K562 (cell line): ENCODE measurements around the gene RUNX1. TPM values are rescaled to one million over a fixed set of nuclear protein-coding genes. Genes with fewer than 3 reads are reported as not detected.

ENCODE experiments used
- ADNP ChIP-seq: fragments of 200-800 bp; sonication (Bioruptor generic); IDR thresholded peaks from 2 replicates; pipeline ENCODE4 v1.6.1; 2016; ENCODE audit warnings: missing genetic modification characterization, missing compliant biosample characterization
- HCFC1 ChIP-seq: IDR thresholded peaks from 2 replicates; pipeline ENCODE4 v1.6.1; 2012; ENCODE audit warnings: low read depth, low read length, improper control_type of control experiment
- RBM34 ChIP-seq: fragments of 200-400 bp; formaldehyde crosslinking; IDR thresholded peaks from 2 replicates; pipeline ENCODE4 v1.6.1; 2018; ENCODE audit warnings: low read length, borderline replicate concordance; ENCODE audit not compliant: insufficient read depth
- SNRNP70 ChIP-seq: fragments of 200-400 bp; formaldehyde crosslinking; optimal IDR thresholded peaks from 2 replicates; pipeline ENCODE3; 2017; ENCODE audit warnings: low read depth, low read length
- SREBF2 ChIP-seq: sonication (generic); formaldehyde crosslinking; IDR thresholded peaks from 2 replicates; pipeline ENCODE4 v1.4.0; 2020; ENCODE audit warnings: mild to moderate bottlenecking, missing genetic modification reagents
- TOE1 ChIP-seq, 2 experiments: fragments of 450-650 bp in 1 of 2; sonication (generic) in 1 of 2; formaldehyde crosslinking in 1 of 2; IDR thresholded peaks; 2 replicates each; pipeline versions ENCODE4 v1.7.1 to v1.8.0; 2016 to 2022; ENCODE audit warnings: borderline replicate concordance in 2 of 2, mild to moderate bottlenecking in 2 of 2, antibody characterized with exemption in 1 of 2, inconsistent platforms in 1 of 2, low read depth in 1 of 2, missing genetic modification reagents in 1 of 2, moderate library complexity in 1 of 2
- ZC3H4 ChIP-seq: sonication (generic); formaldehyde crosslinking; IDR thresholded peaks from 2 replicates; pipeline ENCODE4 v1.9.0; 2021; ENCODE audit warnings: missing genetic modification reagents, borderline replicate concordance
- ZNF140 ChIP-seq: fragments of 250-450 bp; sonication (Bioruptor Pico); IDR thresholded peaks from 2 replicates; pipeline ENCODE4 v1.8.0; 2021; ENCODE audit warnings: moderate library complexity, mild to moderate bottlenecking, inconsistent platforms
- ZNF282 ChIP-seq: sonication (generic); formaldehyde crosslinking; IDR thresholded peaks from 2 replicates; pipeline ENCODE4 v1.8.1; 2023; ENCODE audit warnings: missing genetic modification reagents
- polyA plus RNA-seq, 8 experiments: library from polyadenylated mRNA; depleted of rRNA in 4 of 8; stranded (reverse) in 5 of 8; unstranded in 3 of 8; fragments of >200 nt; fragmentation: Nextera tagmentation in 2 of 8; fragmentation: Illumina TruSeq in 1 of 8; extraction: Ambion mirVana in 2 of 8; extraction: Trizol in 1 of 8; gene quantifications; 2 replicates each; pipeline versions ENCODE4 v1.2.1 to v1.2.3, GENCODE V29; 2011 to 2014; ENCODE audit warnings: inconsistent platforms in 1 of 8, missing spikeins in 1 of 8
- total RNA-seq, 7 experiments: library from RNA; depleted of rRNA in 6 of 7; stranded (reverse); fragments of >200 nt in 6 of 7; fragmentation: Illumina TruSeq in 2 of 7; extraction: Trizol in 2 of 7; gene quantifications; 2 replicates each; pipeline versions ENCODE4 v1.2.1 to v1.2.3, GENCODE V29; 2011 to 2021; ENCODE audit warnings: low replicate concordance in 1 of 7
- TF ChIP-seq, protein P1 (sequence below): fragments of 450-650 bp; IDR thresholded peaks from 2 replicates; pipeline ENCODE4 v1.6.1; 2016; ENCODE audit warnings: low read depth
- TF ChIP-seq, protein P2 (sequence below): IDR thresholded peaks from 3 replicates; pipeline ENCODE4 v1.6.1; 2011; ENCODE audit warnings: borderline replicate concordance, mild to moderate bottlenecking; ENCODE audit not compliant: insufficient read length, insufficient read depth
- TF ChIP-seq, protein P3 (sequence below): fragments of 200-800 bp; sonication (Bioruptor generic); IDR thresholded peaks from 2 replicates; pipeline ENCODE4 v1.6.1; 2017; ENCODE audit warnings: missing genetic modification characterization, missing compliant biosample characterization
- TF ChIP-seq, protein P4 (sequence below): fragments of 450-650 bp; formaldehyde crosslinking; conservative IDR thresholded peaks from 2 replicates; pipeline ENCODE4 v1.4.0; 2022; ENCODE audit warnings: mild to moderate bottlenecking, missing genetic modification characterization

RUNX1 gene
- total and polyA plus RNA-seq, 9 of the 15 experiments (the other 6 are each of a cell fraction or from before 2014, with no cell fraction given): 2.2 to 68.6 (median 17.8) TPM

DNA sequence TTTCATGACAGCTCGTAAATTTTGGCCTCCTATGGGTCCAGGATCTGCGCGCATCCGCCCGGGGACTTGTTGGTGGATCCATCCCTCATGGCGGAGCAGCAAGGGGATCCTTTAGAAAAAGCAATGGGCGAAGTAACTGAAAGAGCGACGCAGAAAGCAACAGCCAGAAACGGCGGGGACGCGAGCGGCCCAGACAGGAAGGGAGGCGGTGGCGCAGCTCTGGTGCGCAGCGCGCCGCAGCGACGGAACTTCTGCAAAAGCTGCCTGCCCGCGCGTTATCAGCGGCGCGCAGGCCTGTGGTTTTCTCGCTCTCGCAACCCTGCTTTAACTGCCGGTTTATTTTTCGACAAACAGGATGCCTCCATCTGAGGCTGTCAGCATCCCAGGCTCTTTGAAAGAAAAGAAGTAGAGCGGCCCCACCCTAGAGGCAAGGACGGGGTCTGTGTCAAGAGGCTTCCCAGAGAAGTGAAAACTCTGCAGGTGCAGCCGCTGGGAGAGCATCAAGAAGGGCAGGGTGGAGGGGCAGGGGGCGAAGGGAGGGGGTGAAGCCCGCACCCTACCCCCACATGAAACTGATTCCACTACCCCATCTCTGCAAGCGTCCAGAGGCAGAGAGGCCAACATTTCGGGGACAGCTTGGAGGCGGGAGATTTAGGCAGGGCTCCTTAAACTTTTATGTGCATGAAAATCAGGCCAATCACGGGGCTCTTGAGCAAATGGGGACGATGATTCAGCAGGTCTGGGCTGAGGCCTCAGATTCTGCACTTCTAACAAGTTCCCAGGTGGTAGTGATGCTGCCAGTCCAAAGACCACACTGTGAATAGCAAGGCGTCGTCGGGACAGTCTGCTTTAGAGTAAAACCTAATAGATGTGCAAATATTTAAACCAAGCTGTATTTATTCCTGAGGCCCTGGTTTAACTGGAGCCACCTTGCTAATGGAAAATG, 22.2 kb downstream of the RUNX1 start (continued):
- TF ChIP-seq, protein P1, sequence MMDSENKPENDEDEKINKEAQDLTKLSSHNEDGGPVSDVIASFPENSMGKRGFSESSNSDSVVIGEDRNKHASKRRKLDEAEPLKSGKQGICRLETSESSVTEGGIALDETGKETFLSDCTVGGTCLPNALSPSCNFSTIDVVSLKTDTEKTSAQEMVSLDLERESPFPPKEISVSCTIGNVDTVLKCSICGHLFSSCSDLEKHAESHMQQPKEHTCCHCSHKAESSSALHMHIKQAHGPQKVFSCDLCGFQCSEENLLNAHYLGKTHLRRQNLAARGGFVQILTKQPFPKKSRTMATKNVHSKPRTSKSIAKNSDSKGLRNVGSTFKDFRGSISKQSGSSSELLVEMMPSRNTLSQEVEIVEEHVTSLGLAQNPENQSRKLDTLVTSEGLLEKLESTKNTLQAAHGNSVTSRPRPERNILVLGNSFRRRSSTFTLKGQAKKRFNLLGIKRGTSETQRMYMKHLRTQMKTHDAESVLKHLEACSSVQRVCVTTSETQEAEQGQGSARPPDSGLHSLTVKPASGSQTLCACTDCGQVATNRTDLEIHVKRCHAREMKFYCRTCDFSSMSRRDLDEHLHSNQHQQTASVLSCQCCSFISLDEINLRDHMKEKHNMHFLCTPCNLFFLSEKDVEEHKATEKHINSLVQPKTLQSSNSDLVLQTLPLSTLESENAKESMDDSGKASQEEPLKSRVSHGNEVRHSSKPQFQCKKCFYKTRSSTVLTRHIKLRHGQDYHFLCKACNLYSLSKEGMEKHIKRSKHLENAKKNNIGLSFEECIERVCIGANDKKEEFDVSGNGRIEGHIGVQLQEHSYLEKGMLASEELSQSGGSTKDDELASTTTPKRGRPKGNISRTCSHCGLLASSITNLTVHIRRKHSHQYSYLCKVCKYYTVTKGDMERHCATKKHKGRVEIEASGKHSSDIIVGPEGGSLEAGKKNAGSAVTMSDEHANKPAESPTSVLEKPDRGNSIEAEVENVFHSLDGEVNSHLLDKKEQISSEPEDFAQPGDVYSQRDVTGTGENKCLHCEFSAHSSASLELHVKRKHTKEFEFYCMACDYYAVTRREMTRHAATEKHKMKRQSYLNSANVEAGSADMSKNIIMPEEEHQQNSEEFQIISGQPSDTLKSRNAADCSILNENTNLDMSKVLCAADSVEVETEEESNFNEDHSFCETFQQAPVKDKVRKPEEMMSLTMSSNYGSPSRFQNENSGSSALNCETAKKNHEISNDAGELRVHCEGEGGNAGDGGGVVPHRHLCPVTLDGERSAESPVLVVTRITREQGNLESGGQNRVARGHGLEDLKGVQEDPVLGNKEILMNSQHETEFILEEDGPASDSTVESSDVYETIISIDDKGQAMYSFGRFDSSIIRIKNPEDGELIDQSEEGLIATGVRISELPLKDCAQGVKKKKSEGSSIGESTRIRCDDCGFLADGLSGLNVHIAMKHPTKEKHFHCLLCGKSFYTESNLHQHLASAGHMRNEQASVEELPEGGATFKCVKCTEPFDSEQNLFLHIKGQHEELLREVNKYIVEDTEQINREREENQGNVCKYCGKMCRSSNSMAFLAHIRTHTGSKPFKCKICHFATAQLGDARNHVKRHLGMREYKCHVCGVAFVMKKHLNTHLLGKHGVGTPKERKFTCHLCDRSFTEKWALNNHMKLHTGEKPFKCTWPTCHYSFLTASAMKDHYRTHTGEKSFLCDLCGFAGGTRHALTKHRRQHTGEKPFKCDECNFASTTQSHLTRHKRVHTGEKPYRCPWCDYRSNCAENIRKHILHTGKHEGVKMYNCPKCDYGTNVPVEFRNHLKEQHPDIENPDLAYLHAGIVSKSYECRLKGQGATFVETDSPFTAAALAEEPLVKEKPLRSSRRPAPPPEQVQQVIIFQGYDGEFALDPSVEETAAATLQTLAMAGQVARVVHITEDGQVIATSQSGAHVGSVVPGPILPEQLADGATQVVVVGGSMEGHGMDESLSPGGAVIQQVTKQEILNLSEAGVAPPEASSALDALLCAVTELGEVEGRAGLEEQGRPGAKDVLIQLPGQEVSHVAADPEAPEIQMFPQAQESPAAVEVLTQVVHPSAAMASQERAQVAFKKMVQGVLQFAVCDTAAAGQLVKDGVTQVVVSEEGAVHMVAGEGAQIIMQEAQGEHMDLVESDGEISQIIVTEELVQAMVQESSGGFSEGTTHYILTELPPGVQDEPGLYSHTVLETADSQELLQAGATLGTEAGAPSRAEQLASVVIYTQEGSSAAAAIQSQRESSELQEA: no peak
- TF ChIP-seq SNRNP70 (no peak), ADNP (tag) (0 out of 2 replicates have a peak, but pooled peaks have one; percentile 19), ZNF140 (CRISPR knock-in tag) (no peak), HCFC1 (peak; percentile 70), SREBF2 (CRISPR knock-in tag) (no peak), TOE1 (IDR thresholded peaks at IDR 0.05; ENCODE audit: borderline replicate concordance) (no peak; the same call in 1 of the 2 replicates), TOE1 (CRISPR knock-in tag; IDR thresholded peaks at IDR 0.05; ENCODE audit: borderline replicate concordance, low read depth) (no peak), ZC3H4 (CRISPR knock-in tag) (no peak), RBM34 (no peak), ZNF282 (CRISPR knock-in tag) (no peak)
- TF ChIP-seq, protein P2, sequence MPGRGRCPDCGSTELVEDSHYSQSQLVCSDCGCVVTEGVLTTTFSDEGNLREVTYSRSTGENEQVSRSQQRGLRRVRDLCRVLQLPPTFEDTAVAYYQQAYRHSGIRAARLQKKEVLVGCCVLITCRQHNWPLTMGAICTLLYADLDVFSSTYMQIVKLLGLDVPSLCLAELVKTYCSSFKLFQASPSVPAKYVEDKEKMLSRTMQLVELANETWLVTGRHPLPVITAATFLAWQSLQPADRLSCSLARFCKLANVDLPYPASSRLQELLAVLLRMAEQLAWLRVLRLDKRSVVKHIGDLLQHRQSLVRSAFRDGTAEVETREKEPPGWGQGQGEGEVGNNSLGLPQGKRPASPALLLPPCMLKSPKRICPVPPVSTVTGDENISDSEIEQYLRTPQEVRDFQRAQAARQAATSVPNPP: no peak
- TF ChIP-seq, protein P3, sequence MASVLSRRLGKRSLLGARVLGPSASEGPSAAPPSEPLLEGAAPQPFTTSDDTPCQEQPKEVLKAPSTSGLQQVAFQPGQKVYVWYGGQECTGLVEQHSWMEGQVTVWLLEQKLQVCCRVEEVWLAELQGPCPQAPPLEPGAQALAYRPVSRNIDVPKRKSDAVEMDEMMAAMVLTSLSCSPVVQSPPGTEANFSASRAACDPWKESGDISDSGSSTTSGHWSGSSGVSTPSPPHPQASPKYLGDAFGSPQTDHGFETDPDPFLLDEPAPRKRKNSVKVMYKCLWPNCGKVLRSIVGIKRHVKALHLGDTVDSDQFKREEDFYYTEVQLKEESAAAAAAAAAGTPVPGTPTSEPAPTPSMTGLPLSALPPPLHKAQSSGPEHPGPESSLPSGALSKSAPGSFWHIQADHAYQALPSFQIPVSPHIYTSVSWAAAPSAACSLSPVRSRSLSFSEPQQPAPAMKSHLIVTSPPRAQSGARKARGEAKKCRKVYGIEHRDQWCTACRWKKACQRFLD (CRISPR knock-in tag): peak; percentile 93
- TF ChIP-seq, protein P4, sequence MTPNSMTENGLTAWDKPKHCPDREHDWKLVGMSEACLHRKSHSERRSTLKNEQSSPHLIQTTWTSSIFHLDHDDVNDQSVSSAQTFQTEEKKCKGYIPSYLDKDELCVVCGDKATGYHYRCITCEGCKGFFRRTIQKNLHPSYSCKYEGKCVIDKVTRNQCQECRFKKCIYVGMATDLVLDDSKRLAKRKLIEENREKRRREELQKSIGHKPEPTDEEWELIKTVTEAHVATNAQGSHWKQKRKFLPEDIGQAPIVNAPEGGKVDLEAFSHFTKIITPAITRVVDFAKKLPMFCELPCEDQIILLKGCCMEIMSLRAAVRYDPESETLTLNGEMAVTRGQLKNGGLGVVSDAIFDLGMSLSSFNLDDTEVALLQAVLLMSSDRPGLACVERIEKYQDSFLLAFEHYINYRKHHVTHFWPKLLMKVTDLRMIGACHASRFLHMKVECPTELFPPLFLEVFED: no peak
